ENCODE results near the gene ARG2. TPM values are rescaled to one million over a fixed set of nuclear protein-coding genes. Genes with fewer than 3 reads are reported as not detected.

Gene ARG2
- total RNA-seq, 1 donor from 2014 or later: 2.0 TPM

GRCh38 chr14:67683842-67684241, 64.1 kb downstream of the ARG2 start:
- TF ChIP-seq CTCF (IDR thresholded peaks at IDR 0.05): no peak
- no peaks in the 10 kb centered on the region for H3K27me3 ChIP-seq
- intact Hi-C loops (cut with DNase I): no loop called here
- DNase-seq: no peak
- H3K4me3 ChIP-seq: no peak overlapping the region
- no peak for ATAC-seq
- peaks cover 58% of the 10 kb centered on the region for H3K36me3 ChIP-seq
- no peaks in the 10 kb centered on the region for H3K4me1 ChIP-seq
- H3K27ac ChIP-seq: no peak overlapping the region
- H3K9me3 ChIP-seq: no peaks in the 10 kb centered on the region

GRCh38 chr14:67690011-67690410, 70.3 kb downstream of the ARG2 start:
- Histone ChIP-seq H3K4me1 (no peaks in the 10 kb centered on the region), H3K36me3 (peaks cover 71% of the 10 kb centered on the region), H3K4me3 (no peak overlapping the region), H3K27me3 (no peaks in the 10 kb centered on the region), H3K9me3 (no peaks in the 10 kb centered on the region), H3K27ac (no peak overlapping the region)
- intact Hi-C loops (cut with DNase I): no loop called here
- ATAC-seq (no peak), DNase-seq (no peak)
- no peak for TF ChIP-seq CTCF (IDR thresholded peaks at IDR 0.05)

GRCh38 chr14:67694791-67695393, 75.2 kb downstream of the ARG2 start:
- ATAC-seq (peak; percentile 87), DNase-seq (peak; percentile 79)
- Histone ChIP-seq H3K36me3 (peaks cover 30% of the 10 kb centered on the region), H3K9me3 (no peaks in the 10 kb centered on the region), H3K27me3 (no peaks in the 10 kb centered on the region), H3K4me3 (peak overlapping the region; percentile 80), H3K4me1 (no peaks in the 10 kb centered on the region), H3K27ac (peak overlapping the region; percentile 75)
- no peak for TF ChIP-seq CTCF (IDR thresholded peaks at IDR 0.05)
- intact Hi-C loops (cut with DNase I): no loop called here

- TF ChIP-seq CTCF (IDR thresholded peaks at IDR 0.05): no peak
- H3K4me3 ChIP-seq: peak within 1 kb of the TSS; percentile 80
- H3K36me3 ChIP-seq: peaks cover 24% of the 10 kb centered on the region
- peak within 1 kb of the TSS; percentile 75 for H3K27ac ChIP-seq
- no peaks in the 10 kb centered on the region for H3K27me3 ChIP-seq
- DNase-seq (peak; percentile 90), ATAC-seq (peak; percentile 98)
- intact Hi-C loops (cut with DNase I): no loop called here
- no peaks in the 10 kb centered on the region for H3K4me1 ChIP-seq
- no peaks in the 10 kb centered on the region for H3K9me3 ChIP-seq
Observed at GRCh38 chr14:67695394-67695949, 75.8 kb downstream of the ARG2 start, which contains the start of gene RDH11. Gene RDH11, minus strand, starts transcription at chr14:67695764. Its CDS starts 61 bp downstream, at chr14:67695703.

GRCh38 chr14:67697006-67697405, 77.3 kb downstream of the ARG2 start:
- TF ChIP-seq CTCF (IDR thresholded peaks at IDR 0.05): no peak
- no peak overlapping the region for H3K4me3 ChIP-seq
- no peak overlapping the region for H3K27ac ChIP-seq
- no peaks in the 10 kb centered on the region for H3K9me3 ChIP-seq
- intact Hi-C loops (cut with DNase I): no loop called here
- no peaks in the 10 kb centered on the region for H3K4me1 ChIP-seq
- H3K27me3 ChIP-seq: no peaks in the 10 kb centered on the region
- ATAC-seq (no peak), DNase-seq (no peak)
- H3K36me3 ChIP-seq: peaks cover 8% of the 10 kb centered on the region

All from upper lobe of right lung (tissue), 1 donor.